Lung microvascular endothelial cell (primary cell): ENCODE data around the gene KCNK7. TPM values are rescaled to one million over a fixed set of nuclear protein-coding genes. Genes with fewer than 3 reads are reported as not detected.

Source experiments
- total RNA-seq: library from RNA; depleted of rRNA; stranded (reverse); fragments of >200 nt; gene quantifications from 2 replicates; pipeline ENCODE4 v1.2.1, GENCODE V29; 2014

Gene KCNK7
- total RNA-seq, 1 donor from 2014 or later, result 0.20 TPM

Other genes with a start within 250 kb of the KCNK7 start
- gene TIGD3, start 241.0 kb downstream of the KCNK7 start, total RNA-seq, result 0.22 TPM in 1 of 2 replicates, not detected in the other
- 1.2 and 1.7 TPM in 2 replicates for gene SLC25A45, start 213.2 kb downstream of the KCNK7 start, total RNA-seq
- 63.4 and 82.9 TPM in 2 replicates for gene FRMD8, start 209.2 kb downstream of the KCNK7 start, total RNA-seq
- 26.4 and 94.2 TPM in 2 replicates for gene NEAT1, start 173.0 kb downstream of the KCNK7 start, total RNA-seq
- gene MALAT1, start 96.8 kb downstream of the KCNK7 start, total RNA-seq, result 1,818 and 2,739 TPM in 2 replicates
- gene SCYL1, start 70.7 kb downstream of the KCNK7 start, total RNA-seq, result 36.6 and 46.6 TPM in 2 replicates
- 20.5 and 23.0 TPM in 2 replicates for gene LTBP3, start 37.4 kb downstream of the KCNK7 start, total RNA-seq
- 30.8 and 32.7 TPM in 2 replicates for gene ZNRD2, start 25.3 kb downstream of the KCNK7 start, total RNA-seq
- gene FAM89B, start 23.3 kb downstream of the KCNK7 start, total RNA-seq, result 17.7 and 23.2 TPM in 2 replicates
- gene EHBP1L1, start 19.7 kb downstream of the KCNK7 start, total RNA-seq, result 2.0 and 4.8 TPM in 2 replicates
- gene MAP3K11, start 18.4 kb upstream of the KCNK7 start, total RNA-seq, result 58.8 and 67.5 TPM in 2 replicates
- gene PCNX3, start 20.0 kb upstream of the KCNK7 start, total RNA-seq, result 10.2 and 12.9 TPM in 2 replicates
- gene SIPA1, start 42.3 kb upstream of the KCNK7 start, total RNA-seq, result 42.9 and 92.5 TPM in 2 replicates
- 10.2 and 16.1 TPM in 2 replicates for gene RELA, start 67.1 kb upstream of the KCNK7 start, total RNA-seq
- 33.6 and 49.2 TPM in 2 replicates for gene KAT5, start 116.5 kb upstream of the KCNK7 start, total RNA-seq
- 29.6 and 57.1 TPM in 2 replicates for gene RNASEH2C, start 125.0 kb upstream of the KCNK7 start, total RNA-seq
- gene AP5B1, start 185.2 kb upstream of the KCNK7 start, total RNA-seq, result 5.2 and 8.3 TPM in 2 replicates
- gene OVOL1, start 191.3 kb upstream of the KCNK7 start, total RNA-seq, result not detected in 2 replicates
- under 0.01 and 0.44 TPM in 2 replicates for gene SNX32, start 238.2 kb upstream of the KCNK7 start, total RNA-seq